Measurements from ENCODE around the gene MBOAT2.
"Not testable (repeated sequence)": the region's sequence is repeated elsewhere in the genome, so short reads cannot be mapped to it uniquely, and the experiment has no call there.

The MBOAT2 gene

GRCh38 chr2:8907764-8908288 is 95.7 kb downstream of the MBOAT2 start:
- no peak for DNase-seq (ENCODE audit: insufficient read length, low spot score)
- FAIRE-seq, result no peak

GRCh38 chr2:8903924-8904323 is 99.6 kb downstream of the MBOAT2 start:
- not testable (repeated sequence) for DNase-seq (ENCODE audit: insufficient read length, low spot score); FAIRE-seq

GRCh38 chr2:8902757-8903156 is 100.7 kb downstream of the MBOAT2 start:
- DNase-seq (ENCODE audit: insufficient read length, low spot score); FAIRE-seq: not testable (repeated sequence)

GRCh38 chr2:8897206-8897605 is 106.3 kb downstream of the MBOAT2 start:
- not testable (repeated sequence) for FAIRE-seq

GRCh38 chr2:8896671-8897070 is 106.8 kb downstream of the MBOAT2 start:
- not testable (repeated sequence) for DNase-seq (ENCODE audit: insufficient read length, low spot score); FAIRE-seq

More at GRCh38 chr2:8897206-8897605, 106.3 kb downstream of the MBOAT2 start:
- DNase-seq (ENCODE audit: insufficient read length, low spot score), result not testable (repeated sequence)

GRCh38 chr2:8895087-8895912 is 108.2 kb downstream of the MBOAT2 start:
- not testable (repeated sequence) for DNase-seq (ENCODE audit: insufficient read length, low spot score); FAIRE-seq

GRCh38 chr2:8893978-8894820 is 109.3 kb downstream of the MBOAT2 start:
- FAIRE-seq, result no peak
- no peak for DNase-seq (ENCODE audit: insufficient read length, low spot score)

- FAIRE-seq (no peak), DNase-seq (ENCODE audit: insufficient read length, low spot score) (no peak)
Observed at GRCh38 chr2:8893474-8893873, 110.0 kb downstream of the MBOAT2 start.

- FAIRE-seq (no peak), DNase-seq (ENCODE audit: insufficient read length, low spot score) (no peak)
Observed at GRCh38 chr2:8892111-8892510, 111.4 kb downstream of the MBOAT2 start.

GRCh38 chr2:8889978-8890377 is 113.5 kb downstream of the MBOAT2 start:
- DNase-seq (ENCODE audit: insufficient read length, low spot score), result no peak

GRCh38 chr2:8888963-8889362 is 114.5 kb downstream of the MBOAT2 start:
- no peak for DNase-seq (ENCODE audit: insufficient read length, low spot score)
- no peak for FAIRE-seq

More at GRCh38 chr2:8889978-8890377, 113.5 kb downstream of the MBOAT2 start:
- FAIRE-seq, result no peak

- DNase-seq (ENCODE audit: insufficient read length, low spot score), result no peak
- no peak for FAIRE-seq
Observed at GRCh38 chr2:8886876-8887275, 116.6 kb downstream of the MBOAT2 start.

GRCh38 chr2:8886202-8886518 is 117.3 kb downstream of the MBOAT2 start:
- DNase-seq (ENCODE audit: insufficient read length, low spot score) (no peak), FAIRE-seq (no peak)

GRCh38 chr2:8885449-8886201 is 117.9 kb downstream of the MBOAT2 start:
- no peak for DNase-seq (ENCODE audit: insufficient read length, low spot score)
- FAIRE-seq, result no peak

- no peak for FAIRE-seq
- no peak for DNase-seq (ENCODE audit: insufficient read length, low spot score)
Observed at GRCh38 chr2:8884812-8885211, 118.7 kb downstream of the MBOAT2 start.

- no peak for FAIRE-seq
- no peak for DNase-seq (ENCODE audit: insufficient read length, low spot score)
Observed at GRCh38 chr2:8882094-8882493, 121.4 kb downstream of the MBOAT2 start.

GRCh38 chr2:8877894-8878293 is 125.6 kb downstream of the MBOAT2 start:
- DNase-seq (ENCODE audit: insufficient read length, low spot score) (no peak), FAIRE-seq (no peak)

GRCh38 chr2:8877332-8877731 is 126.2 kb downstream of the MBOAT2 start:
- FAIRE-seq, result no peak
- no peak for DNase-seq (ENCODE audit: insufficient read length, low spot score)

GRCh38 chr2:8876628-8877027 is 126.9 kb downstream of the MBOAT2 start:
- no peak for FAIRE-seq
- no peak for DNase-seq (ENCODE audit: insufficient read length, low spot score)

- peak; percentile 21 for DNase-seq (ENCODE audit: insufficient read length, low spot score)
- FAIRE-seq, result no peak
Observed at GRCh38 chr2:8872821-8873432, 130.6 kb downstream of the MBOAT2 start.

All from GM19239 (cell line).